ENCODE data around the gene CADPS2. TPM values are rescaled to one million over a fixed set of nuclear protein-coding genes. Genes with fewer than 3 reads are reported as not detected.

CADPS2 gene
- polyA plus RNA-seq, 3 donors: not detected

GRCh38 chr7:122790132-122790531 is 96.1 kb downstream of the CADPS2 start:
- Mint-ChIP-seq H3K36me3 (no peaks in the 10 kb centered on the region), H3K27me3 (ENCODE audit: low read depth in 3 of 3) (no peaks in the 10 kb centered on the region), H3K27ac (no peak overlapping the region), H3K9me3 (peaks cover 0 to 3% (median 0%) of the 10 kb centered on the region in 7 donors), H3K4me1 (no peaks in the 10 kb centered on the region), H3K4me3 (no peak overlapping the region)
- H4K20me1 ChIP-seq (ENCODE audit: insufficient read depth, low read length): no peaks in the 10 kb centered on the region
- WGBS (ENCODE audit: insufficient coverage): 63% methylated on average over 1 of the region's 3 CpGs
- intact Hi-C loops (cut with micrococcal nuclease): no loop called here
- no peaks in the 10 kb centered on the region for H3K36me3 ChIP-seq (replicated peaks in 1 of 2; ENCODE audit: control insufficient read depth in 1 of 2, insufficient read depth in 2 of 2, low read length in 2 of 2)
- no peaks in the 10 kb centered on the region for H3K27me3 ChIP-seq (ENCODE audit: control insufficient read depth in 2 of 2, insufficient read depth in 2 of 2, low read length in 2 of 2)
- H3K9me3 ChIP-seq (replicated peaks in 1 of 2; ENCODE audit: control insufficient read depth in 1 of 2, insufficient read depth in 1 of 2, low read length in 2 of 2): no peaks in the 10 kb centered on the region
- TF ChIP-seq CTCF (IDR thresholded peaks at IDR 0.05): no peak
- no peak overlapping the region for H3K4me2 ChIP-seq (replicated peaks; ENCODE audit: extremely low read depth, low read length, poor library complexity, severe bottlenecking)
- H3K4me3 ChIP-seq (replicated peaks in 1 of 3; ENCODE audit: low read depth in 2 of 3, low read length in 3 of 3): no peak overlapping the region
- no peak overlapping the region for H2AFZ ChIP-seq (ENCODE audit: insufficient read depth, low read depth, low read length, poor library complexity, severe bottlenecking)
- H3K9ac ChIP-seq (ENCODE audit: insufficient read depth, low read length, poor library complexity, severe bottlenecking): no peak overlapping the region
- no peak for DNase-seq
- no peak overlapping the region for H3K27ac ChIP-seq (ENCODE audit: low read depth in 1 of 2, low read length in 2 of 2)
- H3K79me2 ChIP-seq (ENCODE audit: insufficient read depth, low read length): no peaks in the 10 kb centered on the region
- no peaks in the 10 kb centered on the region for H3K4me1 ChIP-seq (ENCODE audit: control insufficient read depth in 1 of 2, insufficient read depth in 2 of 2, low read length in 2 of 2)

GRCh38 chr7:122789156-122789555 is 97.1 kb downstream of the CADPS2 start:
- WGBS (ENCODE audit: insufficient coverage): no CpG with 5 or more reads among the region's 1 CpG
- no peak overlapping the region for H2AFZ ChIP-seq (ENCODE audit: insufficient read depth, low read depth, low read length, poor library complexity, severe bottlenecking)

More at GRCh38 chr7:122789156-122789555, 97.1 kb downstream of the CADPS2 start:
- H3K9me3 Mint-ChIP-seq: peaks cover 0 to 3% (median 0%) of the 10 kb centered on the region in 7 donors
- no peak overlapping the region for H3K9ac ChIP-seq (ENCODE audit: insufficient read depth, low read length, poor library complexity, severe bottlenecking)
- no peak overlapping the region for H3K4me3 ChIP-seq (replicated peaks in 1 of 3; ENCODE audit: low read depth in 2 of 3, low read length in 3 of 3)
- no peak overlapping the region for H3K27ac ChIP-seq (ENCODE audit: low read depth in 1 of 2, low read length in 2 of 2)
- no peaks in the 10 kb centered on the region for H3K27me3 ChIP-seq (ENCODE audit: control insufficient read depth in 2 of 2, insufficient read depth in 2 of 2, low read length in 2 of 2)
- intact Hi-C loops (cut with micrococcal nuclease): no loop called here
- no peaks in the 10 kb centered on the region for H3K36me3 Mint-ChIP-seq
- H3K27me3 Mint-ChIP-seq (ENCODE audit: low read depth in 3 of 3): no peaks in the 10 kb centered on the region
- H3K27ac Mint-ChIP-seq: no peak overlapping the region
- H3K4me1 Mint-ChIP-seq: no peaks in the 10 kb centered on the region
- H4K20me1 ChIP-seq (ENCODE audit: insufficient read depth, low read length): no peaks in the 10 kb centered on the region
- no peak for TF ChIP-seq CTCF (IDR thresholded peaks at IDR 0.05)
- H3K79me2 ChIP-seq (ENCODE audit: insufficient read depth, low read length): no peaks in the 10 kb centered on the region
- no peak overlapping the region for H3K4me3 Mint-ChIP-seq
- no peaks in the 10 kb centered on the region for H3K36me3 ChIP-seq (replicated peaks in 1 of 2; ENCODE audit: control insufficient read depth in 1 of 2, insufficient read depth in 2 of 2, low read length in 2 of 2)
- H3K9me3 ChIP-seq (replicated peaks in 1 of 2; ENCODE audit: control insufficient read depth in 1 of 2, insufficient read depth in 1 of 2, low read length in 2 of 2): no peaks in the 10 kb centered on the region
- no peaks in the 10 kb centered on the region for H3K4me1 ChIP-seq (ENCODE audit: control insufficient read depth in 1 of 2, insufficient read depth in 2 of 2, low read length in 2 of 2)
- DNase-seq: no peak
- no peak overlapping the region for H3K4me2 ChIP-seq (replicated peaks; ENCODE audit: extremely low read depth, low read length, poor library complexity, severe bottlenecking)

Measured in CD14-positive monocyte (primary cell).